Measurements from ENCODE around the gene ZNF70. TPM values are rescaled to one million over a fixed set of nuclear protein-coding genes. Genes with fewer than 3 reads are reported as not detected.

ZNF70 gene
- total RNA-seq, 1 experiment from 2014 or later = 3.3 TPM

GRCh38 chr22:23784215-23784732, 33.4 kb upstream of the ZNF70 start (continued):
- TF ChIP-seq ZMAT4 (CRISPR knock-in tag; IDR thresholded peaks at IDR 0.05) (no peak), ZNF232 (CRISPR knock-in tag; IDR thresholded peaks at IDR 0.05) (no peak), NFATC4 (CRISPR knock-in tag; IDR thresholded peaks at IDR 0.05) (no peak), CDX4 (CRISPR knock-in tag; IDR thresholded peaks at IDR 0.05; ENCODE audit: borderline replicate concordance) (no peak), GABPB1 (CRISPR knock-in tag; IDR thresholded peaks at IDR 0.05) (no peak), AFF4 (CRISPR knock-in tag; IDR thresholded peaks at IDR 0.05; ENCODE audit: borderline replicate concordance) (no peak), IRF1 (CRISPR knock-in tag; IDR thresholded peaks at IDR 0.05) (no peak), MAX (CRISPR knock-in tag; IDR thresholded peaks at IDR 0.05) (no peak), TCF7 (CRISPR knock-in tag; IDR thresholded peaks at IDR 0.05; ENCODE audit: low read depth) (no peak)

- CTCF ChIA-PET = interaction anchor here (1.0 kb wide), 1 partner anchor 16 kb away, joined by 3 read pairs; the partner anchor contains the start of gene CHCHD10
- no peak for DNase-seq (ENCODE audit: low spot score)
- Mint-ChIP-seq H3K4me3 (no peak overlapping the region), H3K9me3 (no peaks in the 10 kb centered on the region), H3K27me3 (ENCODE audit: low read depth) (no peaks in the 10 kb centered on the region; the same call in 1 of the 2 replicates), H3K36me3 (0 out of 2 replicates have a peak, but pooled peaks cover 2% of the 10 kb centered on the region), H3K4me1 (peaks cover 16% of the 10 kb centered on the region), H3K27ac (no peak overlapping the region)
- ATAC-seq = no peak
- TF ChIP-seq NFYB (CRISPR knock-in tag; conservative IDR thresholded peaks at IDR 0.05; ENCODE audit: low read depth) (no peak), SMAD3 (CRISPR knock-in tag; IDR thresholded peaks at IDR 0.05; ENCODE audit: borderline replicate concordance) (no peak), ATF3 (CRISPR knock-in tag; conservative IDR thresholded peaks at IDR 0.05) (no peak), NR3C1 (CRISPR knock-in tag; conservative IDR thresholded peaks at IDR 0.05; ENCODE audit: low read depth) (no peak), NR1H2 (CRISPR knock-in tag; IDR thresholded peaks at IDR 0.05) (no peak), E2F5 (CRISPR knock-in tag; IDR thresholded peaks at IDR 0.05) (no peak), OVOL2 (CRISPR knock-in tag; IDR thresholded peaks at IDR 0.05; ENCODE audit: borderline replicate concordance) (no peak), ATF2 (CRISPR knock-in tag; IDR thresholded peaks at IDR 0.05; ENCODE audit: borderline replicate concordance, low read depth) (no peak), FOXK1 (CRISPR knock-in tag; IDR thresholded peaks at IDR 0.05) (no peak), STAT6 (CRISPR knock-in tag; conservative IDR thresholded peaks at IDR 0.05; ENCODE audit: low read depth) (no peak), RELA (CRISPR knock-in tag; IDR thresholded peaks at IDR 0.05; ENCODE audit: borderline replicate concordance) (no peak), GABPB1 (CRISPR knock-in tag; IDR thresholded peaks at IDR 0.05) (no peak)
- POLR2A ChIA-PET = no interaction called here
Measured at GRCh38 chr22:23783265-23784150, 32.6 kb upstream of the ZNF70 start.
